Occipital lobe (tissue), 2 donors: ENCODE results near the gene WWOX. TPM values are rescaled to one million over a fixed set of nuclear protein-coding genes. Genes with fewer than 3 reads are reported as not detected.

Experiments
- DNase-seq: peaks from one replicate; lab custom pipeline; 2025; lab: John Stamatoyannopoulos, UW
- total RNA-seq: library from RNA; depleted of rRNA; stranded (reverse); fragments of >200 nt; gene quantifications from one replicate; pipeline ENCODE4 v1.2.3, GENCODE V29; 2014

Gene WWOX
- total RNA-seq, 1 donor from 2014 or later: 20.9 TPM

- no peak for DNase-seq
Observed at GRCh38 chr16:78829280-78829679, 729.8 kb downstream of the WWOX start.

GRCh38 chr16:78830599-78830998 is 731.1 kb downstream of the WWOX start:
- no peak for DNase-seq

GRCh38 chr16:78832100-78832499 is 732.6 kb downstream of the WWOX start:
- DNase-seq: no peak

- no peak for DNase-seq
Observed at GRCh38 chr16:78836802-78837491, 737.5 kb downstream of the WWOX start.

- no peak for DNase-seq
Observed at GRCh38 chr16:78837706-78838105, 738.3 kb downstream of the WWOX start.

GRCh38 chr16:78838276-78838675 is 738.8 kb downstream of the WWOX start:
- no peak for DNase-seq

GRCh38 chr16:78842950-78843349 is 743.5 kb downstream of the WWOX start:
- no peak for DNase-seq

- DNase-seq: no peak
Observed at GRCh38 chr16:78843978-78844377, 744.5 kb downstream of the WWOX start.

GRCh38 chr16:78844682-78845081 is 745.2 kb downstream of the WWOX start:
- DNase-seq: no peak

GRCh38 chr16:78851266-78851665 is 751.8 kb downstream of the WWOX start:
- no peak for DNase-seq

GRCh38 chr16:78852081-78852635 is 752.7 kb downstream of the WWOX start:
- no peak for DNase-seq

GRCh38 chr16:78862022-78862421 is 762.6 kb downstream of the WWOX start:
- DNase-seq: no peak

- DNase-seq: no peak
Observed at GRCh38 chr16:78866521-78866920, 767.1 kb downstream of the WWOX start.

GRCh38 chr16:78869492-78869891 is 770.0 kb downstream of the WWOX start:
- no peak for DNase-seq

GRCh38 chr16:78871241-78871640 is 771.8 kb downstream of the WWOX start:
- no peak for DNase-seq

- DNase-seq: no peak
Observed at GRCh38 chr16:78876671-78877070, 777.2 kb downstream of the WWOX start.

- no peak for DNase-seq
Observed at GRCh38 chr16:78877114-78877655, 777.7 kb downstream of the WWOX start.

GRCh38 chr16:78878570-78878969 is 779.1 kb downstream of the WWOX start:
- no peak for DNase-seq

GRCh38 chr16:78879011-78879410 is 779.6 kb downstream of the WWOX start:
- DNase-seq: no peak

GRCh38 chr16:78882150-78882549 is 782.7 kb downstream of the WWOX start:
- DNase-seq: no peak

- DNase-seq: no peak
Observed at GRCh38 chr16:78882751-78883150, 783.3 kb downstream of the WWOX start.

GRCh38 chr16:78884204-78884603 is 784.8 kb downstream of the WWOX start:
- no peak for DNase-seq

GRCh38 chr16:78889346-78889745 is 789.9 kb downstream of the WWOX start:
- no peak for DNase-seq
